Midbrain (tissue), 1 donor: Measurements from ENCODE around the gene USH2A.

Experiments used
- DNase-seq: peaks from one replicate; lab custom pipeline; 2025; lab: John Stamatoyannopoulos, UW

Gene USH2A

DNA sequence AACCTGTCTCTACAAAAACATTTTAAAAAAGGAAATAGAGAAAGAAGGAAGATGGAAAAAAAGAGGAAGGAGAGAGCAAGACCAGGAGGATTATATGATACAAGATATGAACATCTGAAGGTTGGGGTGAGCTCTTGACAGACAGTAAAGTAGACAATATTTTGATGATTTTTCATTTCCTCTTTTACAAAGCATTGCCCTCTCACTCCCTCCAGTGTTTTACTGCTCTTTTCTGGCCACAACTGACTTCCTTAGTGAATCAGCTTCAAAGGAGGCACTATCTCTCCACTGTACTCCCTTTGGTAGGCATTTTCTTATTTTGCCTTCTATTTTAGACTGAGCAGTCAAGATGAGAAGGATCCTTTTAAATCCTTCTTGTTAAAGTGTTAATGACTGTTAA is 559.5 kb downstream of the USH2A start:
- DNase-seq, result no peak

DNA sequence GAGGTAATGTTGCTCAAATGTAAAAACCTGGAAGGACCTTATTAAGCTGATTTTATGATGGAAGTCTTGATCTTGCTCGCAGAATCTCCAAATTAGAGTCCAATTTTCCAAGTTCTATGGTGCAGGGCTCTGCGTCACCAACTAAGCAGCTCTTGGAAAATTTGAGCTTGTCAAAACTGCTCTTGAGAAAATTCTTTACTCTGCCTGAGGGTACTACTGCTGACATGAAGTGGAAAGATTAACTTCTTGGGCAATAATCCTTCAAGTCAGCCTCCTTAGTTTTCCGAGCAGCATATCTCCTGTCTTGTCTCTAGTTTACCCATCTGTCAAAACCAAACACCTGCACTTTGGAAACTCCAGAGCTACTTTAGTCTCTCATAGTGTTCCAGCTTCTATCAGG is 562.4 kb downstream of the USH2A start:
- no peak for DNase-seq

DNA sequence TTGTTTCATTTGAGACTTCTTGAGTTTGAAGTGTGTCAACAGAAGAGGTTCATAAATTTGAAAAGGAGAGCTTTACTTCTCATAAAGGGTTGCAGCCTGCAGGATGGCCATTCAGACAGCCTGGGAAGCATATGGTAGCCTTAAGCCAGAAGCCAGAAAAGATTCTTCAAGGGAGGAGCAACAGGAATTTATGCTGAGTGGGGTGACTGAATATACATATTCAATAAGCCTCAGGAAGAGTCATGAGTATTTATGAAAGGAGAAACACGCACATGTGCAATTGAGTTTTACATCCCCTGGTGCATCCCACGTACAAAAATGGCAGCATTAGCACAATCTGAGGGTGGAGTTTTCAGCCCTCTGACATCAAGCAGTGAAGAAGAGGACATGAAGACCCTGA is 565.9 kb downstream of the USH2A start:
- DNase-seq, result no peak

DNA sequence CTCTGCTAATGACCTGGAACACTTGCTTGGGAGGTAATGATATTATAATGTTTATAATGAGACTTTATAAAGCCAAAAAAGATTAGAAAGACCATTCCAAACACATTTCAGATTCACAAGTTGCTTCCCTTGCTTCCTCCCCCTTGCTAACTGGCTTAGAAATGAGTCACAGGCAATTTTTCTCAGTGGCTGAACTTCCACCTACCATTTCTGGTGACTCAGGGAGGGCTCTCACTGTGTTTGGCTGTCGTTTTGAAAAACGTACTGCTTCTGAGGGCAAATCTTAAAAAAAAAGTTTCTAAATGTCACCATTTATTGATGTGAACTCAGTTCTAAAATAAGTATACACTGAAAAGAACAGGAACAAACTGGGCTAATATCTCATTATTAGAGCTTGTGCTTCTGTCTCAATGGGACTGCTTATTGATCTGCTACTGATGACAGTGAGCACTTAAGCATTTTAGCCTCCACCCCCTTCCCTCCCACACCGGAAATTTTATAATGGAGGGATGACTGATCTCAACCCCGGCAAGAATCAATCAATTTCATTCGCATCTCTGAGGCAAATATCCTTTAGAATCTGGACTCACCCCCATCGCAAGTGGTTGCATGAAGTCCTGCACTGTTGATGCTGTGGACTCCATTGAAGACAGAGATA is 577.9 kb downstream of the USH2A start:
- DNase-seq, result no peak

DNA sequence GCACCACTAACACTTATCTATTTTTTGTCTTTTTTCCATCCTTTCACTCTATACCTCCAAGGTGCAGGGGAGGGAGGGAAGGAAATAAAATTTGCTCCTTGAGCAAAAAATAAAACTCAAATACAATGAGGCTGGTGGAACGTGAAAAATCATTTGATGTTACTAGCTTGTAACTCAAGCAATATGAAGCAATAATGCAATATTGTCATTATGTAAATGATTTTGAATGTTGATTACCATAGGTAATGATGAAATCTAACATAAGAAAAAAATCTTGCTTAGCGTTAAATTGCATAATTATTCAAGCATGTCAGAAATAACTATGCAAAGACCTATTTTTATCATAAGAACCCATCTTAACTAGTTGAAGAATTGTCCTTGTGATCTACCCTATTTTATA is 578.5 kb downstream of the USH2A start:
- DNase-seq, result no peak

DNA sequence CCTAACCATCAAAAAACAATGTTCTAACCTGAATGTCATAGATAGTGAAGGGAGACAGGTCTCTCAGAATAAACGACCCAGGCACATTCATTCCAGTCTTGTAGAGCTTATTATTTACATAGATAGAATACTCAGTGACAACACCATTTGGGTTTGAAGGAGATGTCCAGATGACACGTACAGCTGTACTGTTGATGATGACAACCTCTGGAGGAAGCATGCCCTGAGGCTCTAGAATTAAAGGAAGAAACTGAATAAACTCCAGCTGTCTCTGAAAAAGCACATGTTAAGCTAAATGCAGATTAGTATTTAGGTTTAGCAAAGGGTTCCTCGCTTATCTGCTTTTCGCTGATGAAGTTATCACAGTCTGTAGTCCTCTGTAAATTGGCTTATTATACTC is 579.0 kb downstream of the USH2A start:
- no peak for DNase-seq

DNA sequence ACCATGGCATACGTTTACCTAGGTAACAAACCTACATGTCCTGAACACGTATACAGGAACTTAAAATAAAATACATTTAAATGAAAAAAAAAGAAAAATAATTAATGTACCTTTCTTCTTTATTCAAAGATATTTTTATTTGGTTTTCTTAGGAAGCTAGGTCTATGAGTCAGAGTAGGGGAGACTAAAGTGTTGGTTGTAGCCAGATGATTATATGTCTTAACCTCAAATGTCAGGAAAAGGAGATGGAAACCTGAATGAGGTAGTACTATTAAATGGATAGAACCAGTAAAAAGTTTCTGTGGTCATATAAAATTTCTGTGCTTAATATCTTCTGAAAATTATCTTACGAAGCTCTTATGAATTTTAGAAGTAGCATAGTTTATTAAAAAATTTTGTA is 580.3 kb downstream of the USH2A start:
- no peak for DNase-seq

DNA sequence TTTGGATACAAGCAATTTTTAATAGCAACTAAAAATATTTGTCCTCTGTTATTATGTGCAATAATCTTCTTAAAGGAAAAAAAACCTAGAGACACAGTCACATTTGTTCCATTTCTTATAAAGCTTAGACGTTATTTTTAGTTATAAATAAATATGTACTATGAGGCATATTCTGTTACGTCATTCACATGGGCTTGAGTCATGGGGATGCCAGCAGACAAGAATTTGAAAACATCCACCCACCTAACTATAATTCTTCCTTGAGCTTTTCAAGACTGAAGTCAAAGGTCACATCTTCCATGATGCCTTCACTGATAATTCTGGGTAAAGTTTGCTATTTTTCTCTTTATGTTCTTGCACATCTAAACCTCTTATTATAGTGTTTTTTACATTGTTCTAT is 587.3 kb downstream of the USH2A start:
- DNase-seq, result no peak

DNA sequence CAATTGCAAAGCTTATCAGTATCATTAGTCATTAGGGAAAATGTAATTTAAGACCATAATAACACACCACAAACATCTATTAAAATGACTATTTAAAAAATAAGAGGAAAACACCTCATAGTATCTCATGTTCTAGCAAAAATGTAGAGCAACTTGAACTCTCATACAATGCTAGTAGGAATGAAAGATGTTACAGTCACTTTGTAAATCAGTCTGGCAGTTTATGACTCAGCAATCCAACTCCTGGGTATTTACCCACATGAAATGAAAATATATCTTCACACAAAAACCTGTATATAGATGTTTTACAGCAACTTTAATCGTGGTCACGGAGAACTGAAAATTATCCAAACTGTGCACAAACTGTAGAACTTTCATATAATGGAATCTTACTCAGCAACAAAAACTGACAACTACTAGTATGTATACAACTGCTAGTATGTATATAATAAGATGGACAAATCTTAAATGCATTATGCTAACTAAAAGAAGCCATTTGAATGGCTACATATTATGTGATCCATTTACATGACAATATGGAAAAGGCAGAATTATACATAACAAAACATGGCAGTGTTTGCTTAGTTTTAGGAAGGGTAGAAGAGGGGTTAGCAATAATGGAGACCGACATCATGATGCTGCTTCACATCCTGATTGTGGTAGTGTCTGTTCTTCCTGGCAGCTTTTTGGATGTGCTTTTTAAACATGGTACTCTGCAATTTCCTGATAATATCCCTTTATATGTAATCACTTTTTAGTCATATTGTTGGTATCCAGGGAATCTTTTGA is 589.1 kb downstream of the USH2A start:
- DNase-seq, result no peak

DNA sequence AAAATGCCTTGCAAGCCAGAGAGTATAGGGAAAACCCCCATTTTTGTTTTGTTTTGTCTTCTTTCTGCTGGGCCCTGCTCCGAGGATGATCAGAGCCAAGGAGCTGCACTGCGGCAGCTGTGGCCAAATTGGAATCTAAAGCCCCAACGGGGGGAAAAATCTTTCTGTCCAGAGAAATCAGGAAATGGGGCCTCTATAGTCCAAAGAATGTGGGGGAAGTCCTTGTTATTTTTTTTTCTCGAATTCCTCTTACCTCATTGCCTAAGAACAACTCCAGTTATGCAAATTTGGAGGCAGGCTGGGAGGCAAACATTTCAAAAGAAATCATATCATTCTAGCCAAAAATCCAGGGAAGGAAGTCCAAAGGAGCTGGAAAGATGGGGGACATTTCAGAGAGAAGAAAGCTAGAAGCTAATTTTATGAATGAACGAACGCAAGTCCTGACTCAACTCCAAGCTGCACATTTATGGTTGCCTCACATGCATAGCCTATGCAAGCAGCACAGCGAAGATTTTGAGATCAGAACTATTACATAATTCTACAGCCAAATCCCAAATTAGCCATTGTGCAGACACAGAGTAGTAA is 592.9 kb downstream of the USH2A start:
- no peak for DNase-seq

DNA sequence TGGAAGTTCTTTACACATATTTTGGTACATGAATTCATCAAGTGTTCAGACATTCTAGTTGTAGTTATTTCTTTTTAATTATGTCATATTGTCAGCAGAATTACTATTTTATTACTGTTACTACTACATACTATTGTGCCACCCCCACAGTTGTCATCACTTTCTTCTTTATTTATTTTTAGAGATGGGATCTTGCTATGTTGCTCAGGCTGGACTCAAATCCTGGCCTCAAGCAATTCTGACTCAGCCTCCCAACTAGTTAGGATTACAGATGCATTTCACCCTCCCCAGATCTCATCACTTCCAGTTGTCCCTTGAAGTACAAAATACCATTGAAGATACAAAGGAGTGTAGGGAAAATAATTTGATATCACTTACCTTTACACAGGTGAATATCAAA is 598.2 kb downstream of the USH2A start:
- DNase-seq, result no peak

DNA sequence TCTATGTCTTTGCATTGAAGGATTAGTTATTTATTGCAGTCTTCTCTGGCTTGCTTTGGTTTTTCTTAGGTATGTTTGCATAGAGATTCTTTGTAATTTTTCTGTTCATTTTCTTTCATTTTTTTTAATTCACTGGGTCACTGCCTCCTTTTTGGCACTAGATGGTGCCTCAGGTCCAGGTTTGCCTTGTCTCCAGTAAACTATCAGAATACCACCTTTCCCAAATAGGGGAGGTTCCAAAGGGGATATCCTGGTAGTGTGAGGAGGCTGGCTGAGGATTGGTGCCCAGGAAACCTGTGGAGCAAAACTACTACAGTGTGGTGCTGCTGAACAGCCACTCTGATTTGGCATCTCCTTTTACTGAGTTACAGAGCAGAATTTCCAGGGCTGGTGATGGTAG is 599.0 kb downstream of the USH2A start:
- DNase-seq, result no peak

DNA sequence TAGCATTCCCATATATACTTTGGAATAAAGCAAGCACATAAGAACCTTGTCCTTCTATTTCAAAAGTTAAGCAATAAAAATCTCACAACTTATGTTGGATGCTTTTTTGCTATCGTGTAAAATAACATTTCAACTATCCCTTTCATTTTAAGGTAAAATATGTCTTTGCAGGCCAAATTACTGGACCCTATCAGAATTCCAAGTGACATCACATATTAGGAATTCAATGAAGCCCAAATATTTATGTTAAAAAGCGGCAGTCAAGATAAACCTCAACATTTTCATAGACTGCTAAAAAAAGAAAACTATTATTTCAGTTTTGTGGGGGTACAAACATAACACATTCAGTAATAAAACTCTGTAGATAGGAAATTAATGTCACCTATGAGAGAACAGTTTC is 604.1 kb downstream of the USH2A start:
- no peak for DNase-seq

DNA sequence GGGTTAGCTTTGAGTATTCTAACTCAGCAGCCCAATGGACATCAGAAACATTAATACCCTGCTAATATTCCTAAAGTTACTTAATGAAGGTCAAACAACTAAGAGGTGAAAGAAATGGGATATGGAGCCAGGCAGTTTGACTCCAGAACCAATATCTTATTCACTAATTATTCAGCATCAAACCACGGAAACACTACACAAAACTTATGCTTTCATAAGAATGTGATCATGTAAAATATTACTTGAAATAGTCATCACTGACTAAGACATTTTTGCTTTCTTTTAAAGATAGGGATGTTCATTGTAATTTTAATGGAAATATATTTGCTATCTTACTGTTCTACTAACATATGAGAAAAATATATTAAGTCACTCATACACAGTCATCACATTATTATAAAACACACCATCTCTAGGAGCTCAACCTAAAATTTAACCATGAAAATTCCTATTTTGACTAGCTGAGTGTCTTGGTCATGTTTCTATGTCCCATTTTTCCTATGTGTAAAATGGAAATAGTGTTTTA is 615.3 kb downstream of the USH2A start:
- no peak for DNase-seq

DNA sequence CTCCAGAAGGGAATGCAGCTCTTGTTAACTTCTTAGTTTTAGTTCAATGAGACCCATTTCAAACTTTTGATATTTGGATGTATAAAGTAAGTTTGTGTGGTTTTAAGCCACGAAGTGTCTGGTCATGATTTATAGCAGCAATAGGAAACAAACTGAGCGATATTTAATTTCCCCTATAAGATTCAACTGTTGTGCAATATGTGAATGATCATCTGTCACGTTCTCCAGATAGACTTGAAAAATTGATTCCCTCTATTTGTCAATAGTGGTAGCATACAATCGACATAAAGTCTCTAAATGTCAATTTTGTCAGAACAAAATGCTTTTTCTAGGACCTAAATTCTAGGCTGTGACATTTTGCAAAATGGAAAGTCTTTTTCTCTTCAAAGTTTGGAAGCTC is 616.0 kb downstream of the USH2A start:
- no peak for DNase-seq

DNA sequence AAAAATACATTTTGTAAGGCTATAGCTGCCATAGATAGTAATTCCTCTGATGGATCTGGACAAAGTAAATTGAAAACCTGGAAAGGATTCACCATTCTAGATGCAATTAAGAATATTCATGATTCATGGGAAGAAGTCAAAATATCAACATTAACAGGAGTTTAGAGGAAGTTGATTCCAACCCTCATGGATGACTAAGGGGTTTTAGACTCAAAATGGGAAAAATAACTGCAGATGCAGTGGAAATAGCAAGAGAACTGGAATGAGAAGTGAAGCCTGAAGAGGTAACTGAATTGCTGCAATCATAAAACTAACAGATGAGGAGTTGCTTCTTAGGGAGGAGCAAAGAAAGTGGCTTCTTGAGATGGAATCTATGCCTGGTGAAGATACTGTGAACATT is 625.4 kb downstream of the USH2A start:
- DNase-seq, result no peak

DNA sequence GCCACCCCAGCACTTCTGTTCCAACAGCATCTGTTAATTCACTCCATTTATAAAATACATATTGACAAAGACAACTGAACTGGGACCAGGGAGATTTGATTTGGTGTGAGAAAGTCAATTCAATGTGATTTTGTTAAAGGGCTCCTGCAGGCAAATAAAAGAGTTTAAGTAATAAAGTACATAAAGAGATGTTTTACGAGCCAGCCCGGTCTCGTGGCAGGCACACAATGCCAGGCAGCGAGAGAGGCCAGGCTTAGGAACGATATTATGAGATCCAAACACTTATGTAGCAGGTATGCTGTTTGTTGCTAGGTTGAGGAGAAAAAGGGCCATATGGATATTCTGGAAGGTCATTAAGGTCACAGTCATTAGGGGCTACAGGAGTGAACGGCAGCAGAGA is 629.1 kb downstream of the USH2A start:
- DNase-seq, result no peak

DNA sequence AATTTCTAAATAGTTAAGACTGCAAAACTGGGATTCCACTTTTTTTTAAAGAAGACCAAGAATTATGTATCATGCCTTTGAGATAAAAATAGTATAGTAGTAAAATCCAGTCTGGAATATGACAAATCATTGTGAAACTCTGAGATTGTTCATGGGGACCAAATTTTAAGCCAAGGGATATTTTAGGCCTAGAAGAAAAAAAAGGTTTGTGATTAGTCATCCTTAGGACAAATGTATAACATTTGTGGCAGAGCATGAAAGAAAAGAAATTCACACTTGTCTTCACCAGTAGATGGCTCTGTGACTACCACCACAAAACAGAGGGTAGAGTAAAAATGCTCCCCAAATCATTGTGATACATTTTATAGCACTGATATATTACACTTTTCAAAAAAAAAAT is 630.1 kb downstream of the USH2A start:
- no peak for DNase-seq

DNA sequence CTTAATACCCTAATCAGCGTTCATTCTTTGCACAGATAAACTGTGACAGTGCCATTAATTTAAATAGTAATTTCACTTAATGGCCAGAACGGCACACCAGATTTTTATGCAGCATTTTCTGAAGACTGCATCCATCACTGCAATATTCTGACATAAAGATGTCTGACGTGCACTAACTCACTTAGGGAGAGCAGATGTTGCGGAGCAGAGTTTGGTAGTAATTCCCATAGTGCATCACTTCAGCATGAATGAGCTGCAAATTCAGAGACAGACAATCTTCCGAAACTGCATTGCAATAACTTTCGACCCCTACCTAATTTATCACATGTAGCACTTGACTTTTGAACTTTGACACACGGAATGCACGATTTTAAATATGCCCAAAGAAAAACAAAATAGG is 630.8 kb downstream of the USH2A start:
- DNase-seq, result no peak

DNA sequence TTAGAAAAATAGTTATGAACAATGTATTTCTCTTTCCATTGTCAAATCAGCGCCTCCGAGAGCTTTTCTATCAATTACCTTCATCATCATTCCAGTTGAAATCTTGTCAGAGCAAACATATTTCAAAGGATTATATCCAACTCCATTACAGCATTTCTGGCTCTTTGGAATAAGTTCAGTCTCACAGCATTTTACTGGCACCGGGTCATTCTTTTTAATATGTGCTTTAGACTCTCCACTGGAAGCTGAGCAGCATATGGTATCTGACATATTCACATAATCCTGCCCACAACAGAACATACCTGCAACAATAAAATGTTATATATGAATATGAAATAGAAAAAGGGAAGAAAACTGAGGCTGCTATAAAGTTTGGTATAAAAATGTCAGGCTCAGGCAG is 633.3 kb downstream of the USH2A start:
- no peak for DNase-seq

DNA sequence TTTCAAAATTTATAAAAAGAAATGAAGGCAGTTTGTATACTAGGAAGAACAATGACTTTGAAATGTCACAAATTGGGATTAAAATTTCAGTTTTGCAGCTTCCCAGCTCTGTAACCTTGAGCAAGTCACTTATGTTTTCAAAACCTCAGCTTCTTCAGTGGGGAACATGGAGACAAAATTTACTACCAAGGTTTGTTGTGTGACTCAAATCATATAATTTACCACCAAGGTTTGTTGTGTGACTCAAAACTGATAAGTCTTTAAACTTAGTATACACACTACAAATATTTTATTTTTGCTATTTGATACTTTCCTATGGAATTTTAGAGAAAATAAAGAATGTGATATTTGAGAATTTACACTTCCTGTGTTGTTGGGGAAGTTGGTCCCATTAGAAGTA is 636.3 kb downstream of the USH2A start:
- DNase-seq, result no peak

DNA sequence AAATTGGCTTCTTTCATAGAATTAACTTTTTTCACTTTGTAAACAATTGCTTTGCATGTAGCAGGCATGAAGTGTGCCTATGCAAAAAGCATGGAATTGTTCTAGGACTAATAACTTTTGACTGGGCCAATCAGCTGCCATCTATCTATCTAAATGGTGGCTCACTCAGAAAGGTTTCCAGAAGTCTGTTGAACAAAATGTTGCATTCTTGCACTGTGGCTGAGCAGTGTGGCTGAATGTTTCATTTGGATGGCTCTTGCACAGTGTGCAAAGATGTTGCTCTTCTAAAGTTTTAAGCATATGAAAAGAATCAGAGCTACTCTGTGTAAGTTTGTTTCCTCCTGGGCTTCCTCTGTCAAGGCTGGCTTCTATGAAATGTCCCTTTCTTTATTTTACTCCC is 642.6 kb downstream of the USH2A start:
- no peak for DNase-seq

DNA sequence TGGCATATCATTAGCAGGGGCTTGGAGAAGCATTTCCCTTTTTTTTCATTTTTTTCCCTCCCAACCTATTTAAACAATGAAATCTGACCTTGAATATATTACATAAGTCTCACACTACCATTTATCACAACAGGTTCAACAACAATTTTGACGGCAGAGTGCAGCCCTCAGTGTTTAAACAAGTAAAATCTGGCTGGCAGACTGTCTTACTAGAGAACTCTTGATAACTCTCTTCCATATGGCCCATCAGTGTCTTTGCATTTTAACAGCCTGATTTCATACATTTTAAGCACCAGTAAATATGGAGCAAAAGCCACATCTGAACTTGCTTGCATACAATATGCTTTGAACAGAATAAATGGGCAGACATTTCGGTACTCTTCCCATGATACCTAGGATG is 643.1 kb downstream of the USH2A start:
- no peak for DNase-seq
